ENCODE measurements around the gene MAP3K14.

The MAP3K14 gene

DNA sequence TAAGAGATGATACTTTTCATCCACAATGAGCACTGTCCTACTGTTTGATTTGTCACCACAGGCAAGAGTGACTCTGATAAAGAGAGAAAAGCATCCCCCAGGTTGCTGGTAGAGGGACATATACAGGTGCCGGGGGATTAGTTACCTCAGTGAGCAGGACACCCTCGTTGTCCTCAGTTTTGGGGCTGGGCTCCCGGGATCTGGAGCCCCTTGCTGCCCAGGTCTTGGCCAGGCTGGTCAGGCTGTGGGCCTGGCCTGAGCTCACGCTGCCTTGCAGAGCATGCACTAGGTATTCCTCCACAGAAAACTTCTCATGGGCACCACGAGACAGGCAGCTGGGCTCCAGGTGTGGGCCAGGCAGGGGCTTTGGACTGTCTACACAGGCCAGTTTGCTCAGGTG, 30.5 kb downstream of the MAP3K14 start:
- Histone ChIP-seq H2AFZ (ENCODE audit: low read depth, low read length, severe bottlenecking) (no peak overlapping the region), H4K20me1 (ENCODE audit: low read depth, low read length) (no peaks in the 10 kb centered on the region), H3K4me2 (ENCODE audit: low read depth, low read length, poor library complexity, severe bottlenecking) (no peak overlapping the region), H3K27ac (ENCODE audit: low read depth, low read length) (no peak overlapping the region), H3F3A (ENCODE audit: insufficient read depth) (no peaks in the 10 kb centered on the region), H3K9me3 (ENCODE audit: insufficient read depth, low read length) (no peaks in the 10 kb centered on the region), H3K4me3 (ENCODE audit: insufficient read depth, low read length, poor library complexity, severe bottlenecking) (no peak overlapping the region), H3K9me2 (replicated peaks; ENCODE audit: insufficient read depth, low read length) (no peaks in the 10 kb centered on the region), H3K9ac (ENCODE audit: low read length) (no peak overlapping the region), H3K79me2 (ENCODE audit: insufficient read depth, low read length) (no peaks in the 10 kb centered on the region), H3K36me3 (ENCODE audit: low read length) (no peaks in the 10 kb centered on the region), H3K27me3 (ENCODE audit: low read length) (no peaks in the 10 kb centered on the region)
- TF ChIP-seq EZH2phosphoT487 (conservative IDR thresholded peaks at IDR 0.05; ENCODE audit: low read length) (no peak), CTCF (IDR thresholded peaks at IDR 0.05; ENCODE audit: insufficient read depth, low read length, poor library complexity, severe bottlenecking) (no peak)

GRCh38 chr17:45284176-45285140, 32.4 kb downstream of the MAP3K14 start:
- H3K79me2 ChIP-seq (ENCODE audit: insufficient read depth, low read length) = no peaks in the 10 kb centered on the region
- no peaks in the 10 kb centered on the region for H4K20me1 ChIP-seq (ENCODE audit: low read depth, low read length)
- H3K36me3 ChIP-seq (ENCODE audit: low read length) = no peaks in the 10 kb centered on the region

GRCh38 chr17:45283711-45284110, 33.1 kb downstream of the MAP3K14 start:
- Histone ChIP-seq H3K79me2 (ENCODE audit: insufficient read depth, low read length) (no peaks in the 10 kb centered on the region), H3K27me3 (ENCODE audit: low read length) (no peaks in the 10 kb centered on the region), H4K20me1 (ENCODE audit: low read depth, low read length) (no peaks in the 10 kb centered on the region), H3F3A (ENCODE audit: insufficient read depth) (no peaks in the 10 kb centered on the region), H3K36me3 (ENCODE audit: low read length) (no peaks in the 10 kb centered on the region), H3K9me2 (replicated peaks; ENCODE audit: insufficient read depth, low read length) (no peaks in the 10 kb centered on the region), H3K4me2 (ENCODE audit: low read depth, low read length, poor library complexity, severe bottlenecking) (no peak overlapping the region), H3K9ac (ENCODE audit: low read length) (no peak overlapping the region), H3K9me3 (ENCODE audit: insufficient read depth, low read length) (no peaks in the 10 kb centered on the region), H2AFZ (ENCODE audit: low read depth, low read length, severe bottlenecking) (no peak overlapping the region), H3K27ac (ENCODE audit: low read depth, low read length) (no peak overlapping the region), H3K4me3 (ENCODE audit: insufficient read depth, low read length, poor library complexity, severe bottlenecking) (no peak overlapping the region)
- TF ChIP-seq CTCF (IDR thresholded peaks at IDR 0.05; ENCODE audit: insufficient read depth, low read length, poor library complexity, severe bottlenecking) (no peak), EZH2phosphoT487 (conservative IDR thresholded peaks at IDR 0.05; ENCODE audit: low read length) (no peak)

More at GRCh38 chr17:45284176-45285140, 32.4 kb downstream of the MAP3K14 start:
- no peak overlapping the region for H3K27ac ChIP-seq (ENCODE audit: low read depth, low read length)
- no peaks in the 10 kb centered on the region for H3K27me3 ChIP-seq (ENCODE audit: low read length)
- H3F3A ChIP-seq (ENCODE audit: insufficient read depth) = no peaks in the 10 kb centered on the region
- no peaks in the 10 kb centered on the region for H3K9me2 ChIP-seq (replicated peaks; ENCODE audit: insufficient read depth, low read length)
- no peak overlapping the region for H2AFZ ChIP-seq (ENCODE audit: low read depth, low read length, severe bottlenecking)
- H3K9me3 ChIP-seq (ENCODE audit: insufficient read depth, low read length) = no peaks in the 10 kb centered on the region
- no peak for TF ChIP-seq EZH2phosphoT487 (conservative IDR thresholded peaks at IDR 0.05; ENCODE audit: low read length)
- no peak for TF ChIP-seq CTCF (IDR thresholded peaks at IDR 0.05; ENCODE audit: insufficient read depth, low read length, poor library complexity, severe bottlenecking)
- no peak overlapping the region for H3K4me2 ChIP-seq (ENCODE audit: low read depth, low read length, poor library complexity, severe bottlenecking)
- no peak overlapping the region for H3K4me3 ChIP-seq (ENCODE audit: insufficient read depth, low read length, poor library complexity, severe bottlenecking)
- H3K9ac ChIP-seq (ENCODE audit: low read length) = no peak overlapping the region
